Measurements from ENCODE around the gene FYB1. TPM values are rescaled to one million over a fixed set of nuclear protein-coding genes. Genes with fewer than 3 reads are reported as not detected.

Gene FYB1
- total RNA-seq, 1 experiment from 2014 or later = 0.46 TPM

DNA sequence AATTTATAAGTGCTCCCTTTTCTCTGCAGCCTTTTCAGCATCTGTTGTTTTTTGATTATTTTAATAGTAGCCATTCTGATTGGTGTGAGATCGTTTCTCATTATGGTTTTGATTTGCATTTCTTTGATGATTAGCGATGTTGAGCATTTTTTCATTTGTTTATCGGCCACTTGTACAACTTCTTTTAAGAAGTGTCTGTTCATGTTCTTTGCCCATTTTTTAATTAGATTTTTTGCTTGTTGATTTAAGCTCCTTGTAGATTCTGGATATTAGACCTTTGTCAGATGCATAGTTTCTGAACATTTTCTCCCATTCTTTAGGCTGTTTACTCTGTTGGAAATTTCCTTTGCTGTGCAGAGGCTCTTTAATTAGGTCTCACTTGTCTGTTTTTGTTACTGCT is 46.3 kb downstream of the FYB1 start:
- intact Hi-C loops (cut with micrococcal nuclease; ENCODE audit: unreplicated experiment) = no loop called here
- ChIA-PET POLR2A (no interaction called here), CTCF (no interaction called here)
- H3K27ac ChIP-seq (ENCODE audit: low read length) = no peak overlapping the region
- H3K9me3 ChIP-seq (ENCODE audit: control insufficient read depth, insufficient read depth, low read depth, low read length) = no peaks in the 10 kb centered on the region
- H3K27me3 ChIP-seq (ENCODE audit: control insufficient read depth, insufficient read depth, low read length) = peaks cover 7% of the 10 kb centered on the region; the same call in 1 of the 2 replicates
- ATAC-seq (no peak), DNase-seq (ENCODE audit: low read depth, low spot score) (no peak)
- TF ChIP-seq POLR2AphosphoS5 (IDR thresholded peaks at IDR 0.05; ENCODE audit: low read depth, low read length) (no peak), TCF7L2 (IDR thresholded peaks at IDR 0.05; ENCODE audit: low read depth, low read length) (no peak), SIN3A (IDR thresholded peaks at IDR 0.05; ENCODE audit: borderline replicate concordance, insufficient read depth, low read depth, low read length) (no peak)
- TF ChIP-seq, protein P1, sequence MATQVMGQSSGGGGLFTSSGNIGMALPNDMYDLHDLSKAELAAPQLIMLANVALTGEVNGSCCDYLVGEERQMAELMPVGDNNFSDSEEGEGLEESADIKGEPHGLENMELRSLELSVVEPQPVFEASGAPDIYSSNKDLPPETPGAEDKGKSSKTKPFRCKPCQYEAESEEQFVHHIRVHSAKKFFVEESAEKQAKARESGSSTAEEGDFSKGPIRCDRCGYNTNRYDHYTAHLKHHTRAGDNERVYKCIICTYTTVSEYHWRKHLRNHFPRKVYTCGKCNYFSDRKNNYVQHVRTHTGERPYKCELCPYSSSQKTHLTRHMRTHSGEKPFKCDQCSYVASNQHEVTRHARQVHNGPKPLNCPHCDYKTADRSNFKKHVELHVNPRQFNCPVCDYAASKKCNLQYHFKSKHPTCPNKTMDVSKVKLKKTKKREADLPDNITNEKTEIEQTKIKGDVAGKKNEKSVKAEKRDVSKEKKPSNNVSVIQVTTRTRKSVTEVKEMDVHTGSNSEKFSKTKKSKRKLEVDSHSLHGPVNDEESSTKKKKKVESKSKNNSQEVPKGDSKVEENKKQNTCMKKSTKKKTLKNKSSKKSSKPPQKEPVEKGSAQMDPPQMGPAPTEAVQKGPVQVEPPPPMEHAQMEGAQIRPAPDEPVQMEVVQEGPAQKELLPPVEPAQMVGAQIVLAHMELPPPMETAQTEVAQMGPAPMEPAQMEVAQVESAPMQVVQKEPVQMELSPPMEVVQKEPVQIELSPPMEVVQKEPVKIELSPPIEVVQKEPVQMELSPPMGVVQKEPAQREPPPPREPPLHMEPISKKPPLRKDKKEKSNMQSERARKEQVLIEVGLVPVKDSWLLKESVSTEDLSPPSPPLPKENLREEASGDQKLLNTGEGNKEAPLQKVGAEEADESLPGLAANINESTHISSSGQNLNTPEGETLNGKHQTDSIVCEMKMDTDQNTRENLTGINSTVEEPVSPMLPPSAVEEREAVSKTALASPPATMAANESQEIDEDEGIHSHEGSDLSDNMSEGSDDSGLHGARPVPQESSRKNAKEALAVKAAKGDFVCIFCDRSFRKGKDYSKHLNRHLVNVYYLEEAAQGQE (IDR thresholded peaks at IDR 0.05; ENCODE audit: insufficient read depth in 1 of 2, low read depth in 2 of 2, low read length in 1 of 2) = no peak
- TF ChIP-seq, protein P2, sequence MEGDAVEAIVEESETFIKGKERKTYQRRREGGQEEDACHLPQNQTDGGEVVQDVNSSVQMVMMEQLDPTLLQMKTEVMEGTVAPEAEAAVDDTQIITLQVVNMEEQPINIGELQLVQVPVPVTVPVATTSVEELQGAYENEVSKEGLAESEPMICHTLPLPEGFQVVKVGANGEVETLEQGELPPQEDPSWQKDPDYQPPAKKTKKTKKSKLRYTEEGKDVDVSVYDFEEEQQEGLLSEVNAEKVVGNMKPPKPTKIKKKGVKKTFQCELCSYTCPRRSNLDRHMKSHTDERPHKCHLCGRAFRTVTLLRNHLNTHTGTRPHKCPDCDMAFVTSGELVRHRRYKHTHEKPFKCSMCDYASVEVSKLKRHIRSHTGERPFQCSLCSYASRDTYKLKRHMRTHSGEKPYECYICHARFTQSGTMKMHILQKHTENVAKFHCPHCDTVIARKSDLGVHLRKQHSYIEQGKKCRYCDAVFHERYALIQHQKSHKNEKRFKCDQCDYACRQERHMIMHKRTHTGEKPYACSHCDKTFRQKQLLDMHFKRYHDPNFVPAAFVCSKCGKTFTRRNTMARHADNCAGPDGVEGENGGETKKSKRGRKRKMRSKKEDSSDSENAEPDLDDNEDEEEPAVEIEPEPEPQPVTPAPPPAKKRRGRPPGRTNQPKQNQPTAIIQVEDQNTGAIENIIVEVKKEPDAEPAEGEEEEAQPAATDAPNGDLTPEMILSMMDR (IDR thresholded peaks at IDR 0.05) = no peak
- H3K4me1 ChIP-seq (ENCODE audit: control insufficient read depth, insufficient read depth, low read length) = no peaks in the 10 kb centered on the region
- in situ Hi-C loops (cut with HindIII; ENCODE audit: low pct_unique_long_range_greater_than_20kb, low sequenced_read_pairs) = no loop called here
- BruUV-seq (replicated peaks) = no TSS peak
- no peaks in the 10 kb centered on the region for H3K36me3 ChIP-seq (ENCODE audit: control insufficient read depth, insufficient read depth, low read length)
- no peak overlapping the region for H3K4me3 ChIP-seq (ENCODE audit: low read depth in 2 of 2, low read length in 2 of 2)

DNA sequence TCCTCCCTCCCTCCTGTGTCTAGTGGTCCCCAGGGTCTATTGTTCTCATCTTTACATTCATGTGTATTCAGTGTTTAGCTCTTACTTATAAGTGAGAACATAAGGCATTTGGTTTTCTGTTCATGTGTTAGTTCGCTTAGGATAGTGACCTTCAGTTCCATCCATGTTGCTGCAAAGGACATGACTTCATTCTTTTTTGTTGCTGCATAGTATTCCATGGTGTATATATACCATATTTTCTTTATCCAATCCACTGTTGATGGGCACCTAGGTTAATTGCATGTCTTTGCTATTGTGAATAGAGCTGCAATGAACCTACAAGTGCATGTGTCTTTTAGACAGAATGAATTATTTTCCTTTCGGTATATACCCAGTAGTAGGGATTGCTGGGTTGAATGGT is 46.8 kb downstream of the FYB1 start:
- no peaks in the 10 kb centered on the region for H3K4me1 ChIP-seq (ENCODE audit: control insufficient read depth, insufficient read depth, low read length)
- H3K4me3 ChIP-seq (ENCODE audit: low read depth in 2 of 2, low read length in 2 of 2) = no peak overlapping the region
- ATAC-seq (no peak), DNase-seq (ENCODE audit: low read depth, low spot score) (no peak)
- H3K36me3 ChIP-seq (ENCODE audit: control insufficient read depth, insufficient read depth, low read length) = no peaks in the 10 kb centered on the region
- intact Hi-C loops (cut with micrococcal nuclease; ENCODE audit: unreplicated experiment) (no loop called here), in situ Hi-C loops (cut with HindIII; ENCODE audit: low pct_unique_long_range_greater_than_20kb, low sequenced_read_pairs) (no loop called here)
- ChIA-PET POLR2A (no interaction called here), CTCF (no interaction called here)
- H3K27ac ChIP-seq (ENCODE audit: low read length) = no peak overlapping the region
- TF ChIP-seq POLR2AphosphoS5 (IDR thresholded peaks at IDR 0.05; ENCODE audit: low read depth, low read length) (no peak), SIN3A (IDR thresholded peaks at IDR 0.05; ENCODE audit: borderline replicate concordance, insufficient read depth, low read depth, low read length) (no peak), TCF7L2 (IDR thresholded peaks at IDR 0.05; ENCODE audit: low read depth, low read length) (no peak)
- TF ChIP-seq, protein P2 (IDR thresholded peaks at IDR 0.05) = no peak
- TF ChIP-seq, protein P1 (IDR thresholded peaks at IDR 0.05; ENCODE audit: insufficient read depth in 1 of 2, low read depth in 2 of 2, low read length in 1 of 2) = no peak
- H3K27me3 ChIP-seq (ENCODE audit: control insufficient read depth, insufficient read depth, low read length) = 0 out of 2 replicates have a peak, but pooled peaks cover 4% of the 10 kb centered on the region
- H3K9me3 ChIP-seq (ENCODE audit: control insufficient read depth, insufficient read depth, low read depth, low read length) = no peaks in the 10 kb centered on the region
- no TSS peak for BruUV-seq (replicated peaks)

Data from Panc1 (cell line).